HG03097 (cell line): ENCODE data around the gene ABCA1.
"Not testable (repeated sequence)": the region's sequence is repeated elsewhere in the genome, so short reads cannot be mapped to it uniquely, and the experiment has no call there.

ENCODE experiments used
- ATAC-seq: cut with Tn5 transposase; IDR thresholded peaks from one replicate; pipeline ENCODE4 v1.9.1; 2021; ENCODE audit not compliant: unreplicated experiment, low FRiP score

The ABCA1 gene

GRCh38 chr9:104927912-104928740 lies at the start of gene ABCA1:
ABCA1 (minus strand) TSS chr9:104928155; CDS start chr9:104903679, 24,476 bp downstream.
- ATAC-seq = no peak

- ATAC-seq = no peak
These were observed 49.6 kb upstream of the ABCA1 start for GRCh38 chr9:104977580-104977979.

GRCh38 chr9:104977168-104977567 lies 49.2 kb upstream of the ABCA1 start:
- no peak for ATAC-seq

GRCh38 chr9:104975966-104976595 lies 48.1 kb upstream of the ABCA1 start:
- not testable (repeated sequence) for ATAC-seq

GRCh38 chr9:104974053-104974962 lies 46.4 kb upstream of the ABCA1 start:
- ATAC-seq = no peak

- ATAC-seq = no peak
These were observed 44.4 kb upstream of the ABCA1 start for GRCh38 chr9:104972242-104972866.

GRCh38 chr9:104971511-104971910 lies 43.6 kb upstream of the ABCA1 start:
- no peak for ATAC-seq

- no peak for ATAC-seq
These were observed 42.5 kb upstream of the ABCA1 start for GRCh38 chr9:104970271-104970987.

GRCh38 chr9:104969116-104969515 lies 41.2 kb upstream of the ABCA1 start:
- no peak for ATAC-seq

- peak; percentile 96 for ATAC-seq
These were observed 40.3 kb upstream of the ABCA1 start for GRCh38 chr9:104968025-104968982.

- no peak for ATAC-seq
These were observed 35.1 kb upstream of the ABCA1 start for GRCh38 chr9:104963076-104963475.

- no peak for ATAC-seq
These were observed 33.9 kb upstream of the ABCA1 start for GRCh38 chr9:104961701-104962359.

GRCh38 chr9:104961238-104961637 lies 33.3 kb upstream of the ABCA1 start:
- peak; percentile 63 for ATAC-seq

GRCh38 chr9:104960662-104961061 lies 32.7 kb upstream of the ABCA1 start:
- ATAC-seq = no peak

- ATAC-seq = no peak
These were observed 30.8 kb upstream of the ABCA1 start for GRCh38 chr9:104958751-104959150.

- ATAC-seq = not testable (repeated sequence)
These were observed 30.1 kb upstream of the ABCA1 start for GRCh38 chr9:104958006-104958405.

GRCh38 chr9:104951487-104951886 lies 23.5 kb upstream of the ABCA1 start:
- no peak for ATAC-seq

GRCh38 chr9:104950838-104951237 lies 22.9 kb upstream of the ABCA1 start:
- no peak for ATAC-seq
